ENCODE results near the gene ZFAND2A.
"Not testable (repeated sequence)": the region's sequence is repeated elsewhere in the genome, so short reads cannot be mapped to it uniquely, and the experiment has no call there.

Gene ZFAND2A

DNA sequence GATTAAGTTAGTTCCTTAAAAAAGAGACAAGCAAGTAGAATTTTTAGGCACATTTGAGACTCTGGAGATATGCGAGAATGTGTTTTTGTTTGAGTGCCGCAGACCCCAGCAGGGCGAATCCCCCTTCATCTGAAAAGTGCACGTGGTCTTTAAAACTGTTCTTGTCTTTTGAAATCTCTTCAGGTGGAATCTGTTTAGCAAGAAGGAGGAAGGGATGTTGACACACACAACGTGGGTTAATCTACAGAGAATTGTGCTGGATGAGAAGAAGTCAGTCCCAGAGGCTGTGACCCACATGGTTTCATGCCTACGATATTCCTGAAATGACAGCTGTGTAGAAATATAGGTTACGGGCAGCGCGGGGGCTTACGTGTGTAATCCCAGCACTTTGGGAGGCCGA, 27.1 kb upstream of the ZFAND2A start:
- Mint-ChIP-seq H3K27ac (no peak overlapping the region), H3K4me3 (no peak overlapping the region), H3K4me1 (peaks cover 8% of the 10 kb centered on the region), H3K9me3 (peaks cover 13% of the 10 kb centered on the region), H3K27me3 (peaks cover 60% of the 10 kb centered on the region), H3K36me3 (no peaks in the 10 kb centered on the region)
- no peak for ATAC-seq

GRCh38 chr7:1181640-1182039, 21.6 kb upstream of the ZFAND2A start:
- H3K36me3 Mint-ChIP-seq, result no peaks in the 10 kb centered on the region
- no peak for ATAC-seq
- H3K27ac Mint-ChIP-seq, result no peak overlapping the region

DNA sequence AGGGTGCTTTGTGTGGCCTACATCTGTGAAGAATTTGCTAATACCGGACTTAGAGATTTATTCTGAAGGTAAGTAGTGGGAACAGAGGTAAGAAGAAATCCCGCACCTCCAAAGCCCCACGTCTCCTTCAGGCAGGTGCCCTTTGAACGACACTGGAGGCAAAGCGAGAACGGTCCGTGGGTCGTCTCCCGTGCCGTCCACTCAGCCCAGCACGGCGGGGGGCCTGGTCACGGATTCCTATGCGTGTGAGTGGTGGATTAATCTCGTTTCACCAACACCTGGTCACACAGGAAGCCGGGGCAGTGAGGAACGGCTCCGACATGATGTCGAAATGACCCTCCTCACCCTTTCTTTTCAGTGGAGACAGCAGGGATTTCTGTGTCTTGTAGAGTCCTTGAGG, 21.0 kb upstream of the ZFAND2A start:
- Mint-ChIP-seq H3K9me3 (peaks cover 4% of the 10 kb centered on the region), H3K36me3 (no peaks in the 10 kb centered on the region), H3K27ac (no peak overlapping the region), H3K4me1 (peaks cover 12% of the 10 kb centered on the region), H3K4me3 (no peak overlapping the region), H3K27me3 (peaks cover 83% of the 10 kb centered on the region)
- no peak for ATAC-seq

More at GRCh38 chr7:1181640-1182039, 21.6 kb upstream of the ZFAND2A start:
- peaks cover 4% of the 10 kb centered on the region for H3K9me3 Mint-ChIP-seq
- H3K27me3 Mint-ChIP-seq, result peaks cover 87% of the 10 kb centered on the region
- peaks cover 6% of the 10 kb centered on the region for H3K4me1 Mint-ChIP-seq
- no peak overlapping the region for H3K4me3 Mint-ChIP-seq

GRCh38 chr7:1176891-1177373, 16.9 kb upstream of the ZFAND2A start:
- peaks cover 50% of the 10 kb centered on the region for H3K27me3 Mint-ChIP-seq
- peaks cover 20% of the 10 kb centered on the region for H3K4me1 Mint-ChIP-seq
- H3K27ac Mint-ChIP-seq, result peak overlapping the region; percentile 19
- peaks cover 4% of the 10 kb centered on the region for H3K9me3 Mint-ChIP-seq
- H3K36me3 Mint-ChIP-seq, result no peaks in the 10 kb centered on the region
- peak overlapping the region; percentile 47 for H3K4me3 Mint-ChIP-seq
- ATAC-seq, result peak; percentile 42

DNA sequence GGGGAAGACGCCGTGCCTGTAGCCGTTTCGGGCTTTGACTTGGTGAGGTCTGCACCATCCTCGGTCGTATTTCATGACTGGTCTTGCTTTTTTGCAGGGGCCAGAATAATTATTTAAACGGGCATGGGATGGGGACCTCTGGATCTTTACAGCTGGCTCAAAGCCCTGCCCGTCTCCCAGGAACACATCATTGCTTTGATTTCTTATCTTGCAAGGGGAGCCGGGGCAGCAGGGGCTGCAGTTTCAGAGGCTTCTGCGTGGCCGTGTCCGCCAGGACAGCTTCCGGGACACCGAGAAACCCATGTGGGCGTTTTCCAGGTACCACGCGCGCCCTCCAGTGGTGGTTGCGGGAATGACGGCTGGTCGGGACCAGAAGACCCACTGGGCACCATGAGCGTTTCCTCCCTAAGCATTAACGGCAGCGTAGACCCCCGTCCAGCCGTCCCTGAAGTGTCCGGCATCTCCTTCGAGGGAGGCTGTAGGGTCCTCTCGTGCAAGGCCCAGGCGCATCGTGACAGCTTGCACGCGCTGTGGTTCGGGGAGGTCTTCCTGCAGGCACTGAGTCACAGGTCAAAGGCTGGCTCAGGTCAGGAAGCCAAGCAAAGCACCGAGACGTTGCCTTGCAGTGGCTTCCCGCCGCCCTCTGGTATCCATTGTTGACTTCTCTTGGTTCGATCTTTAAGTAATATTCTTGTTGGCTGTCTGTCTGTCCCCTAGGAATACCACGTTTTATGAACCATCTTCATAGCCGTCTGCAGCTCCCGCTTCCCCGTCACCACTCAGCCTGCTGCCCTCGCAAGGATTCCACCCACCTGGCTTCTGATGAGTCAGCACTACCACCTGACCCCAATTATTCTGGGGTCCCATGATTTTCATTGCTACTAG, 16.2 kb upstream of the ZFAND2A start:
- peak overlapping the region; percentile 19 for H3K27ac Mint-ChIP-seq
- peaks cover 43% of the 10 kb centered on the region for H3K27me3 Mint-ChIP-seq
- peaks cover 20% of the 10 kb centered on the region for H3K4me1 Mint-ChIP-seq
- peaks cover 4% of the 10 kb centered on the region for H3K9me3 Mint-ChIP-seq
- no peaks in the 10 kb centered on the region for H3K36me3 Mint-ChIP-seq
- peak; percentile 69 for ATAC-seq
- peak overlapping the region; percentile 47 for H3K4me3 Mint-ChIP-seq

- H3K4me3 Mint-ChIP-seq, result no peak overlapping the region
Observed at GRCh38 chr7:1175597-1175966, 15.6 kb upstream of the ZFAND2A start.

GRCh38 chr7:1174881-1175596, 15.0 kb upstream of the ZFAND2A start:
- Mint-ChIP-seq H3K27ac (no peak overlapping the region), H3K9me3 (peaks cover 4% of the 10 kb centered on the region), H3K4me1 (peaks cover 31% of the 10 kb centered on the region), H3K4me3 (no peak overlapping the region), H3K27me3 (peaks cover 31% of the 10 kb centered on the region), H3K36me3 (no peaks in the 10 kb centered on the region)
- ATAC-seq, result no peak

More at GRCh38 chr7:1175597-1175966, 15.6 kb upstream of the ZFAND2A start:
- Mint-ChIP-seq H3K36me3 (no peaks in the 10 kb centered on the region), H3K9me3 (peaks cover 4% of the 10 kb centered on the region), H3K27ac (peak overlapping the region; percentile 19), H3K4me1 (peaks cover 26% of the 10 kb centered on the region), H3K27me3 (peaks cover 36% of the 10 kb centered on the region)
- no peak for ATAC-seq

DNA sequence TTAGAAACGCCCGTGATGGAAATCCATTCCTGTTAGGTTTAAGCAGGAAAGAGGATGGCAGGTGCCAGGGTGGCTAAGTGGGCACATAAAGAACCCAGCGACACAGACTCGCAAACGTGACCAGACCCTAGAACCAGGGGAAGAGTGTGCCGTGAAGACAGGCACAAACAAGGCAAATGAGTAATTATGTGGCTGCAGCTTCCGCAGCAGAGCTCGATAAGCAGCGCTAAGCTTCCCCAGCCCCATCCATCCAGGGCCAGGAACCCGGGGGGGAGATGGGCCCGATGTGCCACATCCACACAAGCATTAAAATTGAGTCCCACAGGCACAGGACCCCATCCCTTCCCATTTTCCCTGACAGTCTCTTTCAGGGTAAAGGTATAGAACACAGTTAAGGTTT, 14.0 kb upstream of the ZFAND2A start:
- Mint-ChIP-seq H3K27me3 (peaks cover 21% of the 10 kb centered on the region), H3K4me1 (peaks cover 41% of the 10 kb centered on the region), H3K9me3 (peaks cover 2% of the 10 kb centered on the region), H3K27ac (no peak overlapping the region), H3K36me3 (no peaks in the 10 kb centered on the region), H3K4me3 (no peak overlapping the region)
- no peak for ATAC-seq

GRCh38 chr7:1172666-1173523, 12.9 kb upstream of the ZFAND2A start:
- Mint-ChIP-seq H3K36me3 (no peaks in the 10 kb centered on the region), H3K4me1 (peaks cover 42% of the 10 kb centered on the region), H3K27me3 (peaks cover 14% of the 10 kb centered on the region), H3K9me3 (no peaks in the 10 kb centered on the region), H3K27ac (no peak overlapping the region), H3K4me3 (no peak overlapping the region)
- no peak for ATAC-seq

DNA sequence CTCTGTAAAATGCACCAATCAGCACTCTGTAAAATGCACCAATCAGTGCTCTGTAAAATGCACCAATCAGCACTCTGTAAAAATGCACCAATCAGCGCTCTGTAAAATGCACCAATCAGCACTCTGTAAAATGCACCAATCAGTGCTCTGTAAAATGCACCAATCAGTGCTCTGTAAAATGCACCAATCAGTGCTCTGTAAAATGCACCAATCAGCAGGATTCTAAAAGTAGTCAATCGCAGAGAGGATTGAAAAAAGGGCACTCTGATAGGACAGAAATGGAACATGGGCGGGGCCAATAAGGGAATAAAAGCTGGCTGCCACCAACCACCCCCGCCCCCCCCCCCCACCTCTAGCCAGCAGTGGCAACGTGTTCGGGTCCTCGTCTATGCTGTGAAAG, 11.5 kb upstream of the ZFAND2A start:
- H3K4me1 Mint-ChIP-seq, result peaks cover 35% of the 10 kb centered on the region
- not testable (repeated sequence) for ATAC-seq, H3K27ac Mint-ChIP-seq, H3K36me3 Mint-ChIP-seq, H3K27me3 Mint-ChIP-seq, H3K9me3 Mint-ChIP-seq, H3K4me3 Mint-ChIP-seq

- H3K27me3 Mint-ChIP-seq, result no peaks in the 10 kb centered on the region
- peak overlapping the region; percentile 84 for H3K27ac Mint-ChIP-seq
- H3K4me1 Mint-ChIP-seq, result peaks cover 29% of the 10 kb centered on the region
- no peaks in the 10 kb centered on the region for H3K9me3 Mint-ChIP-seq
- peak; percentile 48 for ATAC-seq
- H3K4me3 Mint-ChIP-seq, result no peak overlapping the region
- no peaks in the 10 kb centered on the region for H3K36me3 Mint-ChIP-seq
Observed at GRCh38 chr7:1170741-1171501, 10.9 kb upstream of the ZFAND2A start.

DNA sequence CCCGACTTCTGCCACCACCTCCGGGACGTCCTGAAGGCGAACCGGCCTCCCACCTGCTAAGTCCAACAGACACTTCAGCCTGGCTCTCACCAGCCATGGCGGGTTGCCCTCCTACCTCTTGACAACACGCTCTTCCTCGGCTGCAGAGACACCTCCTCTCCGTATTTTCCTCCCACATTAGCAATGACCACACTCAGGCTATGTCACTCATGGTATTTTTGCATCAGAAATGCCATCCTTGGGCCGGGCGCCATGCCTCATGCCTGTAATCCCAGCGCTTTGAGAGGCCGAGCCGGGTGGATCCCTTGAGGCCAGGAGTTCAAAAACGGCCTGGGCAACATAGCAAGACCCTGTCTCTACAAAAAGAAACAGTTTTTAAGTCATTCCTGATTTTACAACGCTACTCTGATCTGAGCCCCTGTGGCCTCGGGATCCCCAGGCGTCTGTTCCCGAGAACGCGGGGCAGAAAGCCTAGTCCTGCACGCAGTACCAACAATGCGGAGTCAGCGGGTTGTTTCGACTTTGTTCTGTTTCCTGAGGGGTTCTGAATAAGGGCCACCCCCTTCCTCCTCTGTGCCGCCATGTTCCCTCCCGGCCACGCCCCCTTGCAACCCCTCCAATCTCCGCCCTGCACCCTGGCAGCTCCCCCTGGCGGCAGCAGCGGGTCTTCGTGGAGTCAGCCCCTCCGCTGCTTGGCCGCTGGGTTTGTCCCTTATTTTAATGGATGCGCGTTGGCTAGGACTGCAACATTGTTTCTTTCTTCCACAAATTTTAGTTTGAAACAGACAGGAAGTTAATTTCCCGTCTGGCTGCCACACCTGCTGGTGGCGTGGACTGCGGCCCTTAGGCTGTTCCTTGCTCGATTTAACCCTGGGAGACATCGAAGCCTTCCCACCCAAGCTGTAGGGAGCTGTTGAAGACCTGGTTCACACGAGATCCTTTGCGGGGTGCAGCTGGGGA, 9.7 kb upstream of the ZFAND2A start:
- H3K36me3 Mint-ChIP-seq, result peaks cover 11% of the 10 kb centered on the region
- H3K4me1 Mint-ChIP-seq, result peaks cover 27% of the 10 kb centered on the region
- ATAC-seq, result peak; percentile 95
- H3K27me3 Mint-ChIP-seq, result no peaks in the 10 kb centered on the region
- H3K27ac Mint-ChIP-seq, result peak overlapping the region; percentile 84
- peak overlapping the region; percentile 83 for H3K4me3 Mint-ChIP-seq
- H3K9me3 Mint-ChIP-seq, result no peaks in the 10 kb centered on the region

DNA sequence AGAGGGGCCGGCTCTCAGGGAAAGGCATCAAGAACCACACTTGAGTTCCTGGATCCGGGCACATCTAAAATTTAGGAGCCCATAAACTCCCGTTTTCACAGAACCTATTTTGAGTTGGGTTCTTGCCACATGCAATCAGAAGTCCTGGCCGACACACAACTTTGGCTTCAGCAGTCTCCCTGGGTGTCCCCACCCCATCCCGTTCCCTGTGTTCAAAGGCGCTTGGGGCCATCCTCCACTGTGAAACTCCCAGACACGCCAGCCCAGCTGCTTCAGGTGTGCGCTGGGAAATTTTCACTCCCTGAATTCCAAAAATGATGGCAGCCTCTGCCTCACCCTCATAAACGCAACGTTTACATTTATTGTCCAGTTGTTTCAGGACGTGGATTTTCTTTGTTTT, 8.4 kb upstream of the ZFAND2A start:
- no peaks in the 10 kb centered on the region for H3K9me3 Mint-ChIP-seq

More for the DNA sequence above, 8.4 kb upstream of the ZFAND2A start:
- Mint-ChIP-seq H3K4me3 (no peak overlapping the region), H3K36me3 (peaks cover 18% of the 10 kb centered on the region), H3K4me1 (peaks cover 27% of the 10 kb centered on the region), H3K27me3 (no peaks in the 10 kb centered on the region), H3K27ac (no peak overlapping the region)
- no peak for ATAC-seq

All from stimulated activated memory B cell treated with anti-CD40 and anti-IgM and Interleukin-4, amounts not matched to agents 10 μg/mL and 1 μg/mL and 100 μg/mL, for 72 hours (primary cell).